GM12892 (cell line): ENCODE results near the gene ATP7B.

Experiments
- POLR2AphosphoS5 ChIP-seq: IDR thresholded peaks from 2 replicates; pipeline ENCODE4 v1.6.1; 2011; ENCODE audit warnings: low read depth, low read length, control low read depth
- TAF1 ChIP-seq: IDR thresholded peaks from 2 replicates; pipeline ENCODE4 v1.6.1; 2011; ENCODE audit warnings: low read depth, mild to moderate bottlenecking, control low read depth, low read length, borderline replicate concordance

- TF ChIP-seq TAF1: no peak
- no peak for TF ChIP-seq POLR2AphosphoS5
Measured at GRCh38 chr13:51999510-51999911, 11.7 kb downstream of the ATP7B start.
